Ishikawa (cell line): ENCODE results near the gene NDUFB3.

Source experiments
- CEBPB ChIP-seq: IDR thresholded peaks from 2 replicates; pipeline ENCODE4 v1.6.1; 2012
- CREB1 ChIP-seq: IDR thresholded peaks from 2 replicates; pipeline ENCODE4 v1.6.1; 2012; ENCODE audit warnings: low read depth
- EGR1 ChIP-seq: IDR thresholded peaks from 2 replicates; pipeline ENCODE4 v1.6.1; 2012
- EP300 ChIP-seq: IDR thresholded peaks from 2 replicates; pipeline ENCODE4 v1.6.1; 2012; ENCODE audit warnings: borderline replicate concordance
- FOXM1 ChIP-seq: IDR thresholded peaks from 2 replicates; pipeline ENCODE4 v1.6.1; 2012; ENCODE audit warnings: low read depth, borderline replicate concordance
- NFIC ChIP-seq: IDR thresholded peaks from 2 replicates; pipeline ENCODE4 v1.6.1; 2012
- RAD21 ChIP-seq: IDR thresholded peaks from 2 replicates; pipeline ENCODE4 v1.6.1; 2012; ENCODE audit warnings: low read depth
- TAF1 ChIP-seq: IDR thresholded peaks from 2 replicates; pipeline ENCODE4 v1.6.1; 2012; ENCODE audit warnings: low read depth, mild to moderate bottlenecking
- TCF12 ChIP-seq: IDR thresholded peaks from 2 replicates; pipeline ENCODE4 v1.6.1; 2012; ENCODE audit warnings: low read depth
- TEAD4 ChIP-seq: IDR thresholded peaks from 2 replicates; pipeline ENCODE4 v1.6.1; 2012
- YY1 ChIP-seq: IDR thresholded peaks from 2 replicates; pipeline ENCODE4 v1.6.1; 2012; ENCODE audit warnings: low read depth
- ZBTB7A ChIP-seq: IDR thresholded peaks from 2 replicates; pipeline ENCODE4 v1.6.1; 2012; ENCODE audit warnings: low read depth
- TF ChIP-seq, protein P1 (sequence below): IDR thresholded peaks from 2 replicates; pipeline ENCODE4 v1.6.1; 2012
- TF ChIP-seq, protein P2 (sequence below): IDR thresholded peaks from 2 replicates; pipeline ENCODE4 v1.6.1; 2012
- TF ChIP-seq, protein P3 (sequence below): IDR thresholded peaks from 2 replicates; pipeline ENCODE4 v1.6.1; 2012; ENCODE audit warnings: low read depth, mild to moderate bottlenecking

Gene NDUFB3

DNA sequence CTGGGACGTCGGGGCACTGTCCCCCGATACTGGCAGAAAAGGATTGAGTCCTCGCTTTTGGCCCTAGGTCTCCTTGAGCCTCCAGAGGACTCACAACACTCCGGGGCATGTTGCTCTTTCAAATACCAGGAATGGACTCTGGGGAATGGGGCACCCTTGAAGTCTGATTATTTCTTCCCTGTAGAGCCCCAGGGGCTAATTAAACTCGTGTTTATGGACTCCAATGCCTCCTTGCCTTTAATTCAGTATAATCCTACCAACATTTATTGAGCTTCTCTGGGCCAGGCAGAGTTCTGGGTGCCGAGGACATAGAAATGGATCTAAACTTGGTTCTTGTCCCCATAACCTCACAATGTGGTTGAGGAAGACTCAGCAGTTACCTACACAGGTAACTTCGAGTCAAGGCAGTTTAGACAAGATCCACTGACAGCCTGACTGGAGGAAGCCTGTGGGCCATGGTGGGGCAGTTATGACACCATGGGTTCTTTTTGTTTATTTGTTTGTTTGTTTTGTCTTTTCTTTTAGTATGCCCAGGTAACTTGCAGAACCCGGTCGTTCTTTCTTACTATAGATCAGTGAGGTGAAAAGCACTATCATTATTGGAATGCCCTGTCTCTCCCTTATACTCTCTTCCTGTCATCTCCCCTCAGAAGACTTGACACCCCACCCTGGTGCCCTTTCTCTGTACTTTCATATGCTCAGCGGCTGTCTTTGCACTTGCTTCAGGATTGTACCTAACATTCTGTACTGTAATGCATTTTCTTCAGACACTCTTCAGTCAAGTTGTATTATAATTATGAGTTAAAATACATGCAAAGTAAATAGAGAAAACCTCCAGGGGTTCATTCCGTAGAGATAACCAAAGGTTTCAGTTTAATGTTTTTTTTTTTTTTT, 47.4 kb downstream of the NDUFB3 start:
- TF ChIP-seq FOXM1 = no peak
- TF ChIP-seq EP300 = no peak
- TF ChIP-seq, protein P1, sequence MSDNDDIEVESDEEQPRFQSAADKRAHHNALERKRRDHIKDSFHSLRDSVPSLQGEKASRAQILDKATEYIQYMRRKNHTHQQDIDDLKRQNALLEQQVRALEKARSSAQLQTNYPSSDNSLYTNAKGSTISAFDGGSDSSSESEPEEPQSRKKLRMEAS = peak; percentile 5; the same call in 1 of the 2 replicates
- TF ChIP-seq EGR1 = no peak
- TF ChIP-seq, protein P2, sequence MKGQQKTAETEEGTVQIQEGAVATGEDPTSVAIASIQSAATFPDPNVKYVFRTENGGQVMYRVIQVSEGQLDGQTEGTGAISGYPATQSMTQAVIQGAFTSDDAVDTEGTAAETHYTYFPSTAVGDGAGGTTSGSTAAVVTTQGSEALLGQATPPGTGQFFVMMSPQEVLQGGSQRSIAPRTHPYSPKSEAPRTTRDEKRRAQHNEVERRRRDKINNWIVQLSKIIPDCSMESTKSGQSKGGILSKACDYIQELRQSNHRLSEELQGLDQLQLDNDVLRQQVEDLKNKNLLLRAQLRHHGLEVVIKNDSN = no peak
- TF ChIP-seq YY1 = peak; percentile 4; the same call in 1 of the 2 replicates
- no peak for TF ChIP-seq CREB1
- TF ChIP-seq TAF1 = no peak

DNA sequence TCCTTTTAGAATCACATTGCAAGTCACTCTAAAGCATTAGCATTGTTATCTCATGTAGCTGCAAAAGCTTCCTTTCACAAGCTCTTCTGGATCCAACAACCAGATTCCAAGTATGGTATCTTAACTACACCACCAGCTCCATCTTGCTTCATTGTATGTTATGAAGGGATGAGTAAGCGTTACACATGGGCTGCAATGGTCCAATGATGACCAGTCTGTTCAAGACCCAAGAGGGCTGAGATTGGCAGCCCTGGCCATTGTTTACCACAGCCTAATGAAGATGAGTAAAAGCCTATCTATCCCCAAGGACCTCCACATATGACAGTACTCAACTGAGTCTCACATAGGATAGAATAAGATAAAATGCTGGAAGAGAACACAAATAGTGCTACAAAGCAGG, 50.5 kb downstream of the NDUFB3 start:
- TF ChIP-seq, protein P1 = no peak
- TF ChIP-seq EP300 = no peak
- TF ChIP-seq TEAD4 = no peak

DNA sequence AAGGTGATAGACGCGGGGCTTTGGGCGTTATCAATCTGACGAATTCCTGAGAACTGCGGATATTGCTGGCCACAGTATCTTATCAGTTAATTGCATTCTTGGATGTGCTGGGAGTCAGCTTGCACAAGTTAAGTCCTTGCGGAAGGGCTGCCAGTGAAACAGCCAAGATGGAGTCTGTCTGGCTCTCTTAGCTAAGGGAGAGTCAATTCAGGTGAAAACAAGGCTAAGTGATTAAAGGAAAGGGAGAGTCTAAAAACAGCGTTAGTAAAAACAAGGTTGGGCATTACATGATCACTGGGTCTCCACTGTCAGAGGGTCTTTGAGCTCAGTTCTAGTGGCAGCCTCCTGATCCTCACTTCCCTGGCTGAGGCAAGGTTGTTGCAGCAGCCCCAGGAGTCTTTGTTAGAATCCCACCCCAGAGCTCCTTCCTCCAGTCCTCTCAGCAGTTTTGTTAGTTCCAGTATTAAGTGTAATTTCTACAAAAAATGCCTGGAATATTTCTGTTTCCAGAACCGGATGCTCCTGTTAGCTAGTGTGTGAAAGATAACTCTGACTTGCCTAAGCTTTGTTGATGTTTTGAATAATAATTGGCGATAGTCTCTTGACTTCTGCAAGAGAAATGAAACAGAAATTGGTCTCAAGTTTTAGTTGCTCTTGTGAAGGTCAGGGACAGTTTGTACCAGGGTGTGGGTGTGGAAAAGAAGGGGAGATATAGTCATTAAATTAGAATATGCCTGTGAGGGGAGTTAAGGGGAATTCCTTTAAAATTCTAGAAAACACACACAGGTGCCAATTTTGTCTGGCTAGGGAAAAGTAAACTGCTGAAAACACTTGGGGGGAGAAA, 54.7 kb downstream of the NDUFB3 start:
- TF ChIP-seq YY1 (no peak), FOXM1 (no peak), CEBPB (no peak), ZBTB7A (no peak), TCF12 (no peak), TEAD4 (no peak), CREB1 (no peak), TAF1 (no peak), RAD21 (no peak), NFIC (no peak), EGR1 (no peak)
- TF ChIP-seq, protein P2 = no peak
- TF ChIP-seq, protein P3, sequence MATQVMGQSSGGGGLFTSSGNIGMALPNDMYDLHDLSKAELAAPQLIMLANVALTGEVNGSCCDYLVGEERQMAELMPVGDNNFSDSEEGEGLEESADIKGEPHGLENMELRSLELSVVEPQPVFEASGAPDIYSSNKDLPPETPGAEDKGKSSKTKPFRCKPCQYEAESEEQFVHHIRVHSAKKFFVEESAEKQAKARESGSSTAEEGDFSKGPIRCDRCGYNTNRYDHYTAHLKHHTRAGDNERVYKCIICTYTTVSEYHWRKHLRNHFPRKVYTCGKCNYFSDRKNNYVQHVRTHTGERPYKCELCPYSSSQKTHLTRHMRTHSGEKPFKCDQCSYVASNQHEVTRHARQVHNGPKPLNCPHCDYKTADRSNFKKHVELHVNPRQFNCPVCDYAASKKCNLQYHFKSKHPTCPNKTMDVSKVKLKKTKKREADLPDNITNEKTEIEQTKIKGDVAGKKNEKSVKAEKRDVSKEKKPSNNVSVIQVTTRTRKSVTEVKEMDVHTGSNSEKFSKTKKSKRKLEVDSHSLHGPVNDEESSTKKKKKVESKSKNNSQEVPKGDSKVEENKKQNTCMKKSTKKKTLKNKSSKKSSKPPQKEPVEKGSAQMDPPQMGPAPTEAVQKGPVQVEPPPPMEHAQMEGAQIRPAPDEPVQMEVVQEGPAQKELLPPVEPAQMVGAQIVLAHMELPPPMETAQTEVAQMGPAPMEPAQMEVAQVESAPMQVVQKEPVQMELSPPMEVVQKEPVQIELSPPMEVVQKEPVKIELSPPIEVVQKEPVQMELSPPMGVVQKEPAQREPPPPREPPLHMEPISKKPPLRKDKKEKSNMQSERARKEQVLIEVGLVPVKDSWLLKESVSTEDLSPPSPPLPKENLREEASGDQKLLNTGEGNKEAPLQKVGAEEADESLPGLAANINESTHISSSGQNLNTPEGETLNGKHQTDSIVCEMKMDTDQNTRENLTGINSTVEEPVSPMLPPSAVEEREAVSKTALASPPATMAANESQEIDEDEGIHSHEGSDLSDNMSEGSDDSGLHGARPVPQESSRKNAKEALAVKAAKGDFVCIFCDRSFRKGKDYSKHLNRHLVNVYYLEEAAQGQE = no peak
- TF ChIP-seq, protein P1 = no peak

DNA sequence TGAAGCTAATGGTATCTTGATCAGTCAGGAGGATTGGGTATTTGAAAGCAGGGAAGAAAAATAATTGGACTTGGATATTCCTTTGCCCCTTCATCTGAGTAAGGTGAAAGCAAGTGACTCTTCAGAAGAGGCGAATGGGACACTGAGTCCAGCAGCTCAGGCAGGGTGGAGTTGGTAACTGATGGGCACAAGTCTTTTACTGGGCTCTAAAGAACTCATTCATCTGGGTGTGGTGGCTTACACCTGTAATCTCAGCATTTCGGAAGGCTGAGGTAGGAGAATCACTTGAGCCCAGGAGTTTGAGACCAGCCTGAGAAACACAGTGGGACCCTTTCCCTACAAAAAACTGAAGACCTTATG, 55.3 kb downstream of the NDUFB3 start:
- no peak for TF ChIP-seq TEAD4
- TF ChIP-seq, protein P3 = no peak
- TF ChIP-seq EGR1 = no peak
- TF ChIP-seq RAD21 = no peak
- TF ChIP-seq EP300 = no peak
- TF ChIP-seq FOXM1 = no peak
- no peak for TF ChIP-seq ZBTB7A
- TF ChIP-seq YY1 = no peak
- TF ChIP-seq, protein P2 = no peak
- TF ChIP-seq CEBPB = no peak
- TF ChIP-seq TCF12 = no peak
- TF ChIP-seq TAF1 = no peak
- TF ChIP-seq, protein P1 = no peak
- no peak for TF ChIP-seq NFIC
- TF ChIP-seq CREB1 = no peak
